Ovary (tissue), 9 donors: ENCODE measurements around the gene KPRP. TPM values are rescaled to one million over a fixed set of nuclear protein-coding genes. Genes with fewer than 3 reads are reported as not detected.

Source experiments
- DNase-seq, 5 donors: peaks; one replicate each; pipeline ENCODE4 v3.0.0-alpha.2; 2019 to 2020
- H3K27ac ChIP-seq, 2 donors: fragments of 200-600 bp; one replicate each; pipeline versions ENCODE4 v1.5.1 to v1.8.0; 2019 to 2022
- H3K27me3 ChIP-seq: fragments of 200-600 bp; one replicate; pipeline ENCODE4 v1.8.0; 2022
- H3K36me3 ChIP-seq: fragments of 200-600 bp; sonication (generic); one replicate; pipeline ENCODE4 v1.5.1; 2019
- H3K4me1 ChIP-seq: one replicate; pipeline ENCODE4 v1.8.1; 2013; ENCODE audit warnings: mild to moderate bottlenecking, moderate library complexity; ENCODE audit not compliant: insufficient read depth
- H3K4me3 ChIP-seq: fragments of 200-600 bp; sonication (generic); one replicate; pipeline ENCODE4 v1.5.1; 2017
- H3K9me3 ChIP-seq, 2 donors: fragments of 200-600 bp in 1 of 2; sonication (generic) in 1 of 2; one replicate each; pipeline versions ENCODE4 v1.5.1 to v1.8.1; 2013 to 2019; ENCODE audit warnings: mild to moderate bottlenecking in 1 of 2, moderate library complexity in 1 of 2
- EP300 ChIP-seq: sonication (generic); formaldehyde crosslinking; IDR thresholded peaks from one replicate; pipeline ENCODE4 v1.6.1; 2017; ENCODE audit warnings: antibody characterized with exemption
- POLR2A ChIP-seq: fragments of 450-650 bp; IDR thresholded peaks from one replicate; pipeline ENCODE4 v1.6.1; 2017; ENCODE audit warnings: antibody characterized with exemption, mild to moderate bottlenecking, moderate library complexity
- WGBS, 3 donors: extraction: QIAGEN DNeasy Blood & Tissue Kit in 1 of 3; methylation state at CpG; one replicate each; pipeline versions ENCODE4 v1.1.5 to v1.1.7; 2013 to 2017; 5-methylcytosine and 5-hydroxymethylcytosine counted together
- intact Hi-C, 4 donors: fragments of 100-400 bp; cut with DNase I; formaldehyde crosslinking; loops; one replicate each; pipeline versions ENCODE4 v1.11.0 to v1.15.1; 2022 to 2023
- polyA plus RNA-seq, 2 donors: library from polyadenylated mRNA; stranded (reverse); fragments of 200-250 nt in 1 of 2; fragments of 350-450 nt in 1 of 2; fragmentation: Illumina TruSeq in 1 of 2; extraction: RNeasy Lipid Tissue Mini Kit (QIAGEN cat#74804) in 1 of 2; gene quantifications; one replicate each; pipeline ENCODE4 v1.2.3, GENCODE V29; 2013 to 2014
- total RNA-seq, 7 donors: library from RNA; depleted of rRNA in 2 of 7; stranded (reverse); fragments of >200 nt in 2 of 7; fragmentation: NEBNext Ultra II Directional in 3 of 7; extraction: Animal tissue kit (Norgen Biotek cat#: 25700) in 3 of 7; gene quantifications; one replicate each; pipeline versions ENCODE4 v1.1.0 to v1.2.4, GENCODE V29; 2016 to 2023
- TF ChIP-seq, protein P1 (sequence below), 3 donors: fragments of 450-650 bp in 2 of 3; fragments of 200-600 bp in 1 of 3; IDR thresholded peaks; one replicate each; pipeline versions ENCODE4 v1.5.1 to v1.8.0; 2016 to 2022; ENCODE audit warnings: antibody characterized with exemption in 3 of 3, mild to moderate bottlenecking in 1 of 3
- donor health status: DM: no; HTN: no; CAD: no; lungs with moderate emphysema.
- donor health status: DM: no; HTN: no; CAD: no.
- donor health status: Bipolar disorder and iron deficiency.
- donor health status: DM: yes; HTN: yes; CAD: no.
- donor health status: DM: no; HTN: no; CAD: no.
- donor health status: DM: yes; HTN: yes; CAD: no.

Gene KPRP
- total and polyA plus RNA-seq, 9 donors: not detected

DNA sequence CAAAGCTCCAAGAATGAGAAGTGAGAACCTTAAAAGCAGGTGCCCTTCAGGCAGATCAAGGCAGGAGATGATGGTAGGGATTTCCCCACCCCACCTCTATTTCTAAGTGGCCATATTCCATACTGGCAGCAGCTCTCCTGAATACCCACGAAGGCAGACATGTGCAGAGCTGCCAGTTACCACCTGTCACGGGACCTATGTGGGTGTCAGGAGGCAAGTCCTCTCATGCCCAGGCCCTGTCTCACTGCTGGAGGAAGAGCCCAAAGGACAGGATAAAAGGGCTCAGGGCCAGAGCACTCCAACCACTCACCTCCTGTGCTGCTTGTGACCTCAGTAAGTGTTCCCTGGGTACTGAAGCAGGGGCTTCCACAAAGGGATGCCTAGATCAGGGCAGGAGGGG, 53.2 kb downstream of the KPRP start:
- intact Hi-C loops: no loop called here
- Histone ChIP-seq H3K9me3 (no peaks in the 10 kb centered on the region), H3K27me3 (no peaks in the 10 kb centered on the region), H3K4me3 (no peak overlapping the region), H3K4me1 (no peaks in the 10 kb centered on the region), H3K27ac (no peak overlapping the region), H3K36me3 (no peaks in the 10 kb centered on the region)
- DNase-seq: no peak
- TF ChIP-seq EP300: no peak
- TF ChIP-seq, protein P1, sequence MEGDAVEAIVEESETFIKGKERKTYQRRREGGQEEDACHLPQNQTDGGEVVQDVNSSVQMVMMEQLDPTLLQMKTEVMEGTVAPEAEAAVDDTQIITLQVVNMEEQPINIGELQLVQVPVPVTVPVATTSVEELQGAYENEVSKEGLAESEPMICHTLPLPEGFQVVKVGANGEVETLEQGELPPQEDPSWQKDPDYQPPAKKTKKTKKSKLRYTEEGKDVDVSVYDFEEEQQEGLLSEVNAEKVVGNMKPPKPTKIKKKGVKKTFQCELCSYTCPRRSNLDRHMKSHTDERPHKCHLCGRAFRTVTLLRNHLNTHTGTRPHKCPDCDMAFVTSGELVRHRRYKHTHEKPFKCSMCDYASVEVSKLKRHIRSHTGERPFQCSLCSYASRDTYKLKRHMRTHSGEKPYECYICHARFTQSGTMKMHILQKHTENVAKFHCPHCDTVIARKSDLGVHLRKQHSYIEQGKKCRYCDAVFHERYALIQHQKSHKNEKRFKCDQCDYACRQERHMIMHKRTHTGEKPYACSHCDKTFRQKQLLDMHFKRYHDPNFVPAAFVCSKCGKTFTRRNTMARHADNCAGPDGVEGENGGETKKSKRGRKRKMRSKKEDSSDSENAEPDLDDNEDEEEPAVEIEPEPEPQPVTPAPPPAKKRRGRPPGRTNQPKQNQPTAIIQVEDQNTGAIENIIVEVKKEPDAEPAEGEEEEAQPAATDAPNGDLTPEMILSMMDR (IDR thresholded peaks at IDR 0.05): no peak
- TF ChIP-seq POLR2A: no peak
- 85 to 88% (median 88%) methylated on average over 2 of the region's 2 CpGs for WGBS, 3 donors

Other genes with a start within 250 kb of the KPRP start
- gene LCE5A, start 247.2 kb upstream of the KPRP start, total RNA-seq: not detected
- gene LCE5A, start 247.2 kb upstream of the KPRP start, polyA plus RNA-seq: not detected
- not detected for gene CRCT1, start 243.5 kb upstream of the KPRP start, total RNA-seq
- gene CRCT1, start 243.5 kb upstream of the KPRP start, polyA plus RNA-seq: not detected
- gene LCE3E, start 191.2 kb upstream of the KPRP start, total RNA-seq: not detected
- gene LCE3E, start 191.2 kb upstream of the KPRP start, polyA plus RNA-seq: not detected
- not detected for gene LCE3D, start 177.5 kb upstream of the KPRP start, total RNA-seq
- not detected for gene LCE3D, start 177.5 kb upstream of the KPRP start, polyA plus RNA-seq
- not detected for gene LCE3C, start 157.8 kb upstream of the KPRP start, total RNA-seq
- gene LCE3C, start 157.8 kb upstream of the KPRP start, polyA plus RNA-seq: not detected
- not detected for gene LCE3B, start 144.2 kb upstream of the KPRP start, total RNA-seq
- not detected for gene LCE3B, start 144.2 kb upstream of the KPRP start, polyA plus RNA-seq
- gene LCE3A, start 134.9 kb upstream of the KPRP start, total RNA-seq: not detected
- gene LCE3A, start 134.9 kb upstream of the KPRP start, polyA plus RNA-seq: not detected
- gene LCE2D, start 94.6 kb upstream of the KPRP start, total RNA-seq: not detected
- not detected for gene LCE2D, start 94.6 kb upstream of the KPRP start, polyA plus RNA-seq
- gene LCE2C, start 82.7 kb upstream of the KPRP start, total RNA-seq: not detected
- not detected for gene LCE2C, start 82.7 kb upstream of the KPRP start, polyA plus RNA-seq
- gene LCE2B, start 71.9 kb upstream of the KPRP start, total RNA-seq: not detected
- not detected for gene LCE2B, start 71.9 kb upstream of the KPRP start, polyA plus RNA-seq
- gene LCE2A, start 59.7 kb upstream of the KPRP start, total RNA-seq: not detected
- not detected for gene LCE2A, start 59.7 kb upstream of the KPRP start, polyA plus RNA-seq
- not detected for gene LCE4A, start 49.9 kb upstream of the KPRP start, total RNA-seq
- gene LCE4A, start 49.9 kb upstream of the KPRP start, polyA plus RNA-seq: not detected
- gene LCE1F, start 17.1 kb downstream of the KPRP start, total RNA-seq: not detected
- not detected for gene LCE1F, start 17.1 kb downstream of the KPRP start, polyA plus RNA-seq
- gene LCE1E, start 28.2 kb downstream of the KPRP start, total RNA-seq: not detected
- gene LCE1E, start 28.2 kb downstream of the KPRP start, polyA plus RNA-seq: not detected
- gene LCE1D, start 38.7 kb downstream of the KPRP start, total RNA-seq: not detected
- gene LCE1D, start 38.7 kb downstream of the KPRP start, polyA plus RNA-seq: not detected
- gene LCE1C, start 48.6 kb downstream of the KPRP start, total RNA-seq: not detected
- gene LCE1C, start 48.6 kb downstream of the KPRP start, polyA plus RNA-seq: not detected
- not detected for gene LCE1B, start 53.9 kb downstream of the KPRP start, total RNA-seq
- gene LCE1B, start 53.9 kb downstream of the KPRP start, polyA plus RNA-seq: not detected
- gene LCE1A, start 69.4 kb downstream of the KPRP start, total RNA-seq: not detected
- gene LCE1A, start 69.4 kb downstream of the KPRP start, polyA plus RNA-seq: not detected
- not detected for gene LCE6A, start 84.8 kb downstream of the KPRP start, total RNA-seq
- gene LCE6A, start 84.8 kb downstream of the KPRP start, polyA plus RNA-seq: not detected
- not detected for gene LCE7A, start 102.0 kb downstream of the KPRP start, total RNA-seq
- gene LCE7A, start 102.0 kb downstream of the KPRP start, polyA plus RNA-seq: not detected
- under 1 TPM in 1 of 7 donors, not detected in 6; 0.35 TPM for gene SMCP, start 120.3 kb downstream of the KPRP start, total RNA-seq
- gene SMCP, start 120.3 kb downstream of the KPRP start, polyA plus RNA-seq: under 1 TPM in 1 of 2 donors, not detected in 1; 0.18 TPM
- gene IVL, start 150.5 kb downstream of the KPRP start, total RNA-seq: not detected
- not detected for gene IVL, start 150.5 kb downstream of the KPRP start, polyA plus RNA-seq
- gene SPRR5, start 189.2 kb downstream of the KPRP start, total RNA-seq: not detected
- gene SPRR5, start 189.2 kb downstream of the KPRP start, polyA plus RNA-seq: not detected
- not detected for gene SPRR4, start 212.6 kb downstream of the KPRP start, total RNA-seq
- gene SPRR4, start 212.6 kb downstream of the KPRP start, polyA plus RNA-seq: not detected
- gene SPRR1A, start 226.1 kb downstream of the KPRP start, total RNA-seq: not detected
- not detected for gene SPRR1A, start 226.1 kb downstream of the KPRP start, polyA plus RNA-seq
- under 1 TPM in 1 of 7 donors, not detected in 6; 0.85 TPM for gene SPRR3, start 243.7 kb downstream of the KPRP start, total RNA-seq
- gene SPRR3, start 243.7 kb downstream of the KPRP start, polyA plus RNA-seq: not detected